ENCODE results near the gene SPAG9. TPM values are rescaled to one million over a fixed set of nuclear protein-coding genes. Genes with fewer than 3 reads are reported as not detected.

SPAG9 gene
- total and polyA plus RNA-seq, 2 of the 8 experiments (the other 6 are each of a cell fraction or from before 2014, with no cell fraction given): 9.8 to 63.8 TPM

- no peak overlapping the region for H3K27ac ChIP-seq (ENCODE audit: low read depth, low read length)
- peak overlapping the region; percentile 72; the same call in 1 of the 2 replicates for H2BK20ac ChIP-seq (ENCODE audit: low read length)
- peaks cover 4% of the 10 kb centered on the region; the same call in 1 of the 2 replicates for H3K23me2 ChIP-seq (ENCODE audit: low read depth, low read length)
- H2BK12ac ChIP-seq (ENCODE audit: low read depth, low read length): peak overlapping the region; percentile 92; the same call in 1 of the 2 replicates
- FAIRE-seq: no peak
- H3K9ac ChIP-seq (replicated peaks in 1 of 4; ENCODE audit: extremely low read depth in 1 of 4, low read depth in 3 of 4, low read length in 3 of 4): no peak overlapping the region
- H3K23ac ChIP-seq (ENCODE audit: insufficient read length): no peak overlapping the region
- DNase-seq (ENCODE audit: low read depth in 1 of 2, low spot score in 2 of 2): peak in 1 of 2 experiments; percentile 75
- peak overlapping the region; percentile 87 for H3K18ac ChIP-seq (ENCODE audit: extremely low read depth, low read length)
- H3K4ac ChIP-seq (replicated peaks; ENCODE audit: insufficient read length, low read depth, low read length): peak overlapping the region; percentile 74
- peak overlapping the region; percentile 37 to 84; a peak in 3 of 4 replicates for H3K4me2 ChIP-seq (ENCODE audit: insufficient read depth in 1 of 2, low read depth in 2 of 2, low read length in 2 of 2)
- peak overlapping the region; percentile 46; the same call in 1 of the 2 replicates for H2AFZ ChIP-seq (ENCODE audit: low read length)
- no peak overlapping the region for H3K14ac ChIP-seq (ENCODE audit: insufficient read length)
- ChIA-PET CTCF (ENCODE audit: partially characterized antibody) (interaction anchor here (1.0 to 21.7 kb wide), 5 partner anchors 10 to 127 kb away, joined by 3 to 735 read pairs (median 4); partner anchors contain the start of gene TOB1), POLR2A (ENCODE audit: partially characterized antibody) (interaction anchor here (0.7 to 21.0 kb wide), 10 partner anchors 9 to 147 kb away, joined by 3 to 308 read pairs (median 6); partner anchors contain the start of gene TOB1)
- H3K79me1 ChIP-seq (ENCODE audit: low read depth, low read length): no peaks in the 10 kb centered on the region
- no peak overlapping the region; the same call in 1 of the 2 replicates for H2BK15ac ChIP-seq (ENCODE audit: low read length)
- peak overlapping the region; percentile 86 for H4K8ac ChIP-seq (ENCODE audit: extremely low read depth, insufficient read depth, low read length)
- WGBS, 2 experiments (ENCODE audit: extremely low coverage in 1 of 2, insufficient coverage in 1 of 2, insufficient read length in 1 of 2, insufficient replicate concordance in 2 of 2, low coverage in 1 of 2, low lambda C conversion rate in 2 of 2, missing lambda C conversion rate in 1 of 2): 11% methylated on average over 41 of the region's 61 CpGs; no CpG with 5 or more reads in 1 of the 2 experiments
- H3K4me3 ChIP-seq (ENCODE audit: extremely low read depth in 1 of 4, insufficient read depth in 2 of 4, low read depth in 3 of 4, low read length in 4 of 4): peak overlapping the region; percentile 0 to 56 (median 18); a peak in 5 of 8 replicates
- H2BK120ac ChIP-seq (replicated peaks; ENCODE audit: low read depth, low read length): peak overlapping the region; percentile 18
- H3K27me3 ChIP-seq (replicated peaks in 1 of 4; ENCODE audit: control insufficient read depth in 3 of 4, extremely low read depth in 1 of 4, insufficient read depth in 3 of 4, low read length in 3 of 4): peaks cover 0 to 6% (median 1%) of the 10 kb centered on the region in 4 experiments; a peak in 2 of 7 replicates
- H3K56ac ChIP-seq (replicated peaks; ENCODE audit: insufficient read length, low read depth, low read length): peak overlapping the region; percentile 66
- H4K20me1 ChIP-seq (replicated peaks in 1 of 2; ENCODE audit: control insufficient read depth in 1 of 2, insufficient read depth in 2 of 2, low read length in 2 of 2): no peaks in the 10 kb centered on the region
- peak overlapping the region; percentile 71; the same call in 1 of the 2 replicates for H2BK5ac ChIP-seq (ENCODE audit: low read depth, low read length)
- H3K36me3 ChIP-seq (ENCODE audit: control insufficient read depth in 2 of 4, insufficient read depth in 4 of 4, low read length in 3 of 4): no peaks in the 10 kb centered on the region
- H3K79me2 ChIP-seq (ENCODE audit: control insufficient read depth in 1 of 2, insufficient read depth in 2 of 2, low read length in 2 of 2): no peaks in the 10 kb centered on the region
- no peak overlapping the region for H2AK5ac ChIP-seq (ENCODE audit: low read depth, low read length)
- H3K9me3 ChIP-seq (ENCODE audit: insufficient read depth in 2 of 2, low read depth in 1 of 2, low read length in 1 of 2): no peaks in the 10 kb centered on the region
- peak overlapping the region; percentile 78 for H4K5ac ChIP-seq (ENCODE audit: insufficient read length, low read depth, low read length)
- H3K4me1 ChIP-seq (replicated peaks in 1 of 4; ENCODE audit: control insufficient read depth in 3 of 4, insufficient read depth in 4 of 4, low read length in 3 of 4): peaks cover 0 to 14% (median 12%) of the 10 kb centered on the region in 4 experiments; a peak in 5 of 7 replicates
- TF ChIP-seq JUN (IDR thresholded peaks at IDR 0.05; ENCODE audit: low read depth, low read length) (no peak), RXRA (IDR thresholded peaks at IDR 0.05; ENCODE audit: insufficient read depth, low read depth, low read length) (peak; percentile 58; the same call in 1 of the 2 replicates), KDM4A (IDR thresholded peaks at IDR 0.05; ENCODE audit: low read depth, low read length, severe bottlenecking) (peak; percentile 48)
- peak overlapping the region; percentile 95 for H4K91ac ChIP-seq (replicated peaks; ENCODE audit: insufficient read length, low read length)
These were observed 176.4 kb downstream of the SPAG9 start for GRCh38 chr17:50944054-50944901.

All from H1 (cell line).